ENCODE data around the gene ARSD. TPM values are rescaled to one million over a fixed set of nuclear protein-coding genes. Genes with fewer than 3 reads are reported as not detected.
"Not testable (repeated sequence)": the region's sequence is repeated elsewhere in the genome, so short reads cannot be mapped to it uniquely, and the experiment has no call there.

The ARSD gene
- total RNA-seq, 1 donor from 2014 or later, result 8.8 TPM

DNA sequence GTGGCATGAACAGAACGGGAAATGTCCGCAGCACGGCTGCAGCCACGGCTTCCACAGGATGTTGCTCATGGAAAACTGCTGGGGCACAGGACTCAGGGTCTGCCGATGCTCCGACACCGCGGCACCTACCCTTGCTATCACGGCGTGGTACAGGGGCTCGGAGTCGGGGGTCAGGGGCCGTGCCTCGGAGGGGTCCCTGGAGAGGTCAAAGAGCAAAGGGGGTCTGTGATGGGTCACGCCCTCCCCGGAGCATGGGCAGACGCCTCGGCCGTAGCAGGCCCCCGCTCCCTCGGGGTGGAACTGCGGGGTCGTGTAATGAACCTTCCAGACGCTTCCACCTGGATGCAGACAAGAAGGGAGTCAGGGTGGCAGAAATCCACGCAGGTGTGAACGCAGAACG lies 21.8 kb downstream of the ARSD start:
- Mint-ChIP-seq H3K36me3 (ENCODE audit: low read depth) (peaks cover 21% of the 10 kb centered on the region), H3K9me3 (peaks cover 5% of the 10 kb centered on the region), H3K27me3 (ENCODE audit: low read depth) (no peaks in the 10 kb centered on the region), H3K4me3 (no peak overlapping the region), H3K27ac (ENCODE audit: unreplicated experiment) (no peak overlapping the region), H3K4me1 (peaks cover 5% of the 10 kb centered on the region)
- DNase-seq (ENCODE audit: low read depth, low spot score), result no peak
- TF ChIP-seq CTCF (conservative IDR thresholded peaks at IDR 0.05), result no peak

DNA sequence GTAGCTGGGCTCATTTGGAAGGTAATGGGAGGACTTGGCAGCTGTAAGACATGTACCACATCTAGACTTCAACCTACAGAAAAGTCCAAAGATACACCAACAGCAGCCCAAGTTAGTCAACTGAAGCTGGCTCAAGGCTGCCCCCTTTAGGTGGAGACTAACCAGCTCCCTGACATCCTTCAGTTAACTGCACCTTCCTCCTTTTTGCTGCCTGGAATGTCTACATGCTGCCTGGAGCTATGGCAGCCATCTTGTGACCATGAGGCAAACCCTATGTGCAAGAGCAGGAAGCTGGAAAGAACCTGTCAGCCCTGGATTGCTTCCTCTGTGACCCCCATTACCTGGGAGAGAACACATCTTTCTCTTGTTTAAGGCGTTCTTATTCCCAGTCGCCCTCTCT lies 25.8 kb downstream of the ARSD start:
- no peak overlapping the region for H3K4me3 Mint-ChIP-seq
- H3K27ac Mint-ChIP-seq (ENCODE audit: unreplicated experiment), result no peak overlapping the region
- DNase-seq (ENCODE audit: low read depth, low spot score), result no peak
- peaks cover 5% of the 10 kb centered on the region for H3K9me3 Mint-ChIP-seq
- H3K4me1 Mint-ChIP-seq, result peaks cover 13% of the 10 kb centered on the region
- TF ChIP-seq CTCF (conservative IDR thresholded peaks at IDR 0.05), result peak; percentile 33
- H3K27me3 Mint-ChIP-seq (ENCODE audit: low read depth), result no peaks in the 10 kb centered on the region
- peaks cover 26% of the 10 kb centered on the region for H3K36me3 Mint-ChIP-seq (ENCODE audit: low read depth)

DNA sequence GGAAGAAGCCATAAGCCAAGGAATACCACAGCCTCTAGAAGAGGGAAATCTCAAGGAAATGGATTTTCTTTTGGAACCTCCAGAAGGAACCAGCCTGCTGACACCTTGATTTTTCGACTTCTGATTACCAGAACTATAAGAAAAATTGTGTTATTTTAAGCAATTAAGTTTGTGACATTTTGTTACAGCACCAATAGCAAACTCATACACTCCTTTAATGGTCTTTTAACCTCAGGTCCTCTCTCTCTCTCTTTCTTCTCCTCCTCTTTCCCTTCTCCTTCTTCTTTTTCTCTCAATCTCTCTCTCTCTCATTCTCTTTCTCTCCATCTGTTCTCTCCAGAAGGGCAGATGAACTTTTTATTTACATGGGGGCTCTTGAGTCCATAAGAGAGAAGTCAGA lies 26.3 kb downstream of the ARSD start:
- peaks cover 14% of the 10 kb centered on the region for H3K4me1 Mint-ChIP-seq
- H3K36me3 Mint-ChIP-seq (ENCODE audit: low read depth), result peaks cover 21% of the 10 kb centered on the region
- DNase-seq (ENCODE audit: low read depth, low spot score), result no peak
- no peak for TF ChIP-seq CTCF (conservative IDR thresholded peaks at IDR 0.05)
- no peak overlapping the region for H3K4me3 Mint-ChIP-seq
- no peak overlapping the region for H3K27ac Mint-ChIP-seq (ENCODE audit: unreplicated experiment)
- peaks cover 5% of the 10 kb centered on the region for H3K9me3 Mint-ChIP-seq
- H3K27me3 Mint-ChIP-seq (ENCODE audit: low read depth), result no peaks in the 10 kb centered on the region

- Mint-ChIP-seq H3K27me3 (ENCODE audit: low read depth) (no peaks in the 10 kb centered on the region), H3K4me1 (peaks cover 21% of the 10 kb centered on the region), H3K36me3 (ENCODE audit: low read depth) (peaks cover 20% of the 10 kb centered on the region), H3K4me3 (no peak overlapping the region), H3K9me3 (peaks cover 5% of the 10 kb centered on the region), H3K27ac (ENCODE audit: unreplicated experiment) (no peak overlapping the region)
- DNase-seq (ENCODE audit: low read depth, low spot score), result no peak
- TF ChIP-seq CTCF (conservative IDR thresholded peaks at IDR 0.05), result no peak
Observed at GRCh38 chrX:2901367-2902036, 27.6 kb downstream of the ARSD start.

DNA sequence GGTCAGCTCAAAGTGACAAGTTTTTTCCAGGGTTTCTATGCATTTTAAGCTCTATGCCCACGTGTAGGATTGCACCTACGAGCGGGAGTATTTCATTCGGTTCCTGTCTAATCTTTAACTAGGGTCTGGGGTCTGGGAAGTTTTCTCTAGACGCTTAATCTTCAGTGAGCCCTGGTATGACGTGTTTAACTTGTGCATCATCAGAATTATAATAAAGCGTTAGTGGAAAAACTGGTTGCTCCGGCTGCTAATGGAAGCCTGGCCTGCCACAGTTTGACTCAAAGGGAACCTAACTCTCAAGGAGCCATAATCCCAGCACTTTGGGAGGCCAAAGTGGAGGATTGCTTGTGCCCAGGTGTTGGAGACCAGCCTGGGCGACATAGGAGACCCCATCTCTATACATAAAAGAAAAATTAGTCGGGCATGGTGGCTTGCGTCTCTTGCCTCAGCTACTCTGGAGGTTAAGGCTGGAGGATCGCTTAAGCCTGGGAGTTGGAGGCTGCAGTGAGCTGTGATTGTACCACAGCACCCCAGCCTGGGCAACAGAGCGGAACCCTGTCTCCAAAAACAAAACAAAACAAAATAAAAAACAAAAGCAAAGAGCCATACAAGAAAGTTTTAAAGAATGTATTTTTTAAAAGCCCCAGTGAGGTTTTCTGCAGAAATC lies 30.2 kb downstream of the ARSD start:
- H3K27me3 Mint-ChIP-seq (ENCODE audit: low read depth), result no peaks in the 10 kb centered on the region
- no peak overlapping the region for H3K27ac Mint-ChIP-seq (ENCODE audit: unreplicated experiment)

GRCh38 chrX:2897690-2898623 lies 31.2 kb downstream of the ARSD start:
- Mint-ChIP-seq H3K27ac (ENCODE audit: unreplicated experiment) (peak overlapping the region; percentile 65), H3K4me1 (peaks cover 32% of the 10 kb centered on the region), H3K36me3 (ENCODE audit: low read depth) (peaks cover 15% of the 10 kb centered on the region)
- DNase-seq (ENCODE audit: low read depth, low spot score); H3K27me3 Mint-ChIP-seq (ENCODE audit: low read depth); H3K4me3 Mint-ChIP-seq; H3K9me3 Mint-ChIP-seq: not testable (repeated sequence)

More for the DNA sequence above, 30.2 kb downstream of the ARSD start:
- Mint-ChIP-seq H3K9me3 (peaks cover 5% of the 10 kb centered on the region), H3K4me3 (no peak overlapping the region), H3K4me1 (peaks cover 32% of the 10 kb centered on the region), H3K36me3 (ENCODE audit: low read depth) (peaks cover 14% of the 10 kb centered on the region)
- DNase-seq (ENCODE audit: low read depth, low spot score), result no peak
- TF ChIP-seq CTCF (conservative IDR thresholded peaks at IDR 0.05), result no peak

Data from neural crest cell (in vitro differentiated cells).